GM21723 (cell line): ENCODE measurements around the gene PDRG1.
A peak's percentile ranks its signal among the peaks of the same experiment; 100 is the strongest.
"Not testable (repeated sequence)": the region's sequence is repeated elsewhere in the genome, so short reads cannot be mapped to it uniquely, and the experiment has no call there.

Experiments used
- ATAC-seq: cut with Tn5 transposase; IDR thresholded peaks from one replicate; pipeline ENCODE4 v1.9.1; 2021; ENCODE audit warnings: mild to moderate bottlenecking, moderate library complexity; ENCODE audit not compliant: unreplicated experiment

Gene PDRG1

DNA sequence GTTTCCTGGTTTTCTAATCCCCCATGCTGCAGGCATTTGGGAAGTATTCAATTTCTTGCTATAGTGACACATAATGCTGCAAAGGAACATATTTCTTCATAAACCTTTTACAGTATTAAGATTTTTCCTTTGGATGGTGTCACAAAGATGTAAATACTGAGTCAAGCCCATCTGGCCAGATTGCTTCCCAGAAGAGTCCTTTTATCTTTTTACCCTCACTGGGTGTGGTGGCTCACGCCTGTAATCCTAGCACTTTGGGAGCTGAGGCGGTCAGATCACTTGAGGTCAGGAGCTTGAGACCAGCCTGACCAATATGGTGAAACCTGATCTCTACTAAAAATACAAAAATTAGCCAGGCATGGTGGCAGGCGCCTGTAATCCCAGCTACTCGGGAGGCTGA is 22.2 kb downstream of the PDRG1 start:
- not testable (repeated sequence) for ATAC-seq

DNA sequence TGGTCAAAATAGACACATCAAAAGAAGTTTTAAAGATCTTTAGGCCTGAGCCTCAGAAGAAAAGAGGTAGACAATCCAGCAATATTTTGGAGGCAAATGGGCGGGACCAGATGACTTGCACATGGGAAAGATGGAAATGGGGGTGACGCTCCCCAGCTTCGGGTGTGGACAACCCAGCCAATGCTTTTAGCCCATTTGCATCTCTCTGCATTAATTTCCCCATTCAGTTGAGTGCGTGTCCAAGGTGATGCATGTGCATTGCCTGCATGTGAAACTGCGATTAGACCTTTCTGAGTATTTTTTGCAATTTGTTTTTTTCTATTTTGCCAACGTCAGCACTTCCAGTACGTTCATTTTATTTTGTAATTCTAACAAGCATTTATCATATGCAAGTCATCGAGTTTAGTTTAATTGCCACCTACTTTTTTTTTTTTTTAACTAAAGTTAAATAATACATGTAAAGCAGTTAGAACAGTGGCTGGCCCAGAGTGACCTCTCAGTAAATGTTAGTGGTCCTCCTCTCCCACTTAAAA is 24.2 kb downstream of the PDRG1 start:
- no peak for ATAC-seq

DNA sequence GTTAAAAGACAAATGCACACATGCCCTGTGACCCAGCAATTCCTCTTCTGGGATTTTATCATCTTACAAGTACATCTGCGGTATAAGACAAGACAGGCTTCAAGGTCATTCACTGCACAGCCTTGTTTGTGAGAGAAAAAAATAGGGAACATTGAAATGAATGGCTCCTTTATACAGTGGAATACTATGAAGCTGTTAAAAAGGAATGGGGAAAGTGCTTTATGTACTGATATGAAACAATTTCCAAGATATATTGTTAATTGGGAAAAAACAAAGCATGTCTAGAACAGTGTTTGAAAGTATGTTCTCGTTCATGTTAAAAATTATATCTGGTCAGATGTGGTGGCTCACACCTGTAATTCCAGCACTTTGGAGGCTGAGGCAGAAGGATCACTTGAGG is 25.4 kb downstream of the PDRG1 start:
- no peak for ATAC-seq

DNA sequence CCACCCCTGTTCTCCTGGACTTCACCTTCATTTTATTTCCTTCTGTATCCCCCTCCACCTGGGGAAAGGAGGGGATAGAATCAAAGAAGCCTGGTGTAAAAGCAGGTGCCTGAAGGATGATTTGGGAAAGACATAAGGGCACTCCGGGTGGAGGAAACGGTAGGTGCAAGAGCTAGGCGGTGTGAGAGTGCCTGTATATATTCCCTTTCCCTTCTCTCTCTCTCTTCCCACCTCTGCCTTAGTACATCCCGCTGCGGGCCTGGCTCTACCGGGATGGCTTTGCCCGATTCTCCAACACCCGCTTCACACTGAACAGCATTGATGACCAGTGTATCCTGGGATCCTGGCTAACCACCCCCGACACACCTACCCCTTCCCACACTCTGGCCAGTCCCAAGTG is 26.2 kb downstream of the PDRG1 start:
- no peak for ATAC-seq

DNA sequence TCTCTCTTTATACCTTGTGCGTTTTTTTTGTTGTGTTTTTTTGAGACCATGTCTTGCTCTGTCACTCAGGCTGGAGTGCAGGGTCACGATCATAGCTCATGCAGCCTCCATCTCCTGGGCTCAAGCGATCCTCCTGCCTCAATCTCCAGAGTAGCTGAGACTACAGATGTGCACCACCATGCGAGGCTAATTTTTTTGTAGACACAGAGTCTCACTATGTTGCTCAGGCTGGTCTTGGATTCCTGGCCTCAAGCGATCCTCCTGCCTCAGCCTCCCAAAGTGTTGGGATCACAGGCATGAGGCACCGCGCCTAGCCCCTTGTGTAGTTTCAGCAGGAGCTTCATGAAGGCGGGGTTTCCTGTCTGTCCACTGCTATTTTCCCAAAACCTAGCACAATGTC is 27.3 kb downstream of the PDRG1 start:
- ATAC-seq, result no peak

DNA sequence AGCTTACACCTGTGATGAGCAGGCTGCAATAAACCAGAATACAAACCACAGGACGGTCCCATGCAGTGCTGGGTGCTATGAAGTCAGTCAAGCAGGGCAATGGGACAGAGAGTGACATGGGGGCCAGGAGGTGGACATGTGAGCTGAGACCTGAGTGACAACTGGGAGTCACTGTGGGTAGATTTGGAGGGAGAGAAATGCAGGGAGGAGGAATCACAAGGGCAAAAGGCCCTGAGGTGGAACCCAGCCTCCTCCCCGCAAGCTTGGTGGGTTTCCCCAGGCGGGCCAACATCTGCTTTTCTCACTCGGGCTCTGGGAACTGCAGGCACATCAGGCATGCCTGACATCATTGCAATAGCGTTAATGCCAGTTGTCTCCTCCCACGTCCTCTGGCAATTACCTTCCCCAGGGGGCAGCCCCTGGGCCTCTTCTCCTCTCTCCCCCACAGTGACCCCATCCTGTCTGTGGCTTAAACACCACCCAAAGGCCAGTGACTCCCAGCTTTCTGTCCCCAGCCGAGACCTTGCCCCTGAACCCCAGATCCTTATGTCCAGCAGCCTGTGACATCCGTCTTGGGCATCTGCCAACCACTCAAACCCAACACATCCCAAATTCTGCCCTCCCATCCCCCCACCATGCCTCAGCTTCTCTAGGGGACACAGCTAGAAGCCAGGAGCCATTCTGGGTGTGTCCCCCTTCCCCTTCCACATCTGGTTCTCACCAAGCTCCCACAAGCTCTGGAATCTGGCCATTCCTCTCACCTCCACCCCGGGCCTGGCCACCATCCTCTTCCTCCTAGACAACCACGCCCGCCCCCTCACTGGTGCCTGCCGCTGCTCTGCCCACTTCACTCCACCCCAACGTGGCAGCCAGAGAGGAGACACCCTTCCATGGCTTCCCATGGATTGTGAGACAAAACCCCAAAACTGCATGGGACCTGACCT is 28.2 kb downstream of the PDRG1 start:
- ATAC-seq, result peak; percentile 68

DNA sequence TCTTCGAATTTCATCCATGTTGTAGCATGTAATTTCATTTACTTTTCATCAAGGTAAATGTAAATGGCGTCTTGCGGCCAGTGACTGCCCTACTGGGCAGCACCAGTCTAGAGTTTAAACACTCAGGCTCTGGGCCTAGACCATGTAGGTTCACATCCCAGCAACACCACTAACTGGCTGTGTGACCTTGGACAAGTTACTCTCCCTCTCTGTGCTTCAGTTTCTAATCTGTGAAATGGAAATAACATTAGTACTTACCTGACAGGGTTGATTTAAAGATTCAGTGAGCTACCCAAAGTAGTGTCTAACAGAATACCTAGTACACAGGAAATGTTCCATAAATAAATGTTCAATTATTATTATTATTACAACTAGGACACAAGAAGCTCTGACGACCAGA is 29.3 kb downstream of the PDRG1 start:
- ATAC-seq, result no peak

DNA sequence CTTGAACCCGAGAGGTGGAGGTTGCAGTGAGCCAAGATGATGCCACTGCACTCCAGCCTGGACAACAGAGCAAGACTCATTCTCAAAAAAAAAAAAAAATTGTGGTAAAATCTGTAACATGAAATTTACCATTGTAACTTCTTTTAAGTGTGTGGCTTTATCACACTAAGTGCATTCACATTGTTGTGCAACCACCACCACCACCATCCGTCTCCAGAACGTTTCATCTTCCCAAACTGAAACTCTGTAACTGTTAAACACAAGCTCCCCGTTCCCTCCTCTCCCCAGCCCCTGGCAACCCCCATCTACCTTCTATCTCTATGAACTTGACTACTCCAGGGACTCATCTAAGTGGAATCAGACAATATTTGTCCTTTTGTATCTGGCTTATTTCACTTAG is 29.7 kb downstream of the PDRG1 start:
- ATAC-seq, result no peak

DNA sequence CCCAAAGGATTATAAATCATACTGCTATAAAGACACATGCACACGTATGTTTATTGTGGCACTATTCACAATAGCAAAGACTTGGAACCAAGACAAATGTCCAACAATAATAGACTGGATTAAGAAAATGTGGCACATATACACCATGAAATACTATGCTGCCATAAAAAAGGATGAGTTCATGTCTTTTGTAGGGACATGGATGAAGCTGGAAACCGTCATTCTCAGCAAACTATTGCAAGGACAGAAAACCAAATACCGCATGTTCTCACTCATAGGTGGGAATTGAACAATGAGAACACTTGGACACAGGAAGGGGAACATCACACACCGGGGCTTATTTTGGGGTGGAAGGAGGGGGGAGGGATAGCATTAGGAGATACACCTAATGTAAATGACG is 30.4 kb downstream of the PDRG1 start:
- not testable (repeated sequence) for ATAC-seq

DNA sequence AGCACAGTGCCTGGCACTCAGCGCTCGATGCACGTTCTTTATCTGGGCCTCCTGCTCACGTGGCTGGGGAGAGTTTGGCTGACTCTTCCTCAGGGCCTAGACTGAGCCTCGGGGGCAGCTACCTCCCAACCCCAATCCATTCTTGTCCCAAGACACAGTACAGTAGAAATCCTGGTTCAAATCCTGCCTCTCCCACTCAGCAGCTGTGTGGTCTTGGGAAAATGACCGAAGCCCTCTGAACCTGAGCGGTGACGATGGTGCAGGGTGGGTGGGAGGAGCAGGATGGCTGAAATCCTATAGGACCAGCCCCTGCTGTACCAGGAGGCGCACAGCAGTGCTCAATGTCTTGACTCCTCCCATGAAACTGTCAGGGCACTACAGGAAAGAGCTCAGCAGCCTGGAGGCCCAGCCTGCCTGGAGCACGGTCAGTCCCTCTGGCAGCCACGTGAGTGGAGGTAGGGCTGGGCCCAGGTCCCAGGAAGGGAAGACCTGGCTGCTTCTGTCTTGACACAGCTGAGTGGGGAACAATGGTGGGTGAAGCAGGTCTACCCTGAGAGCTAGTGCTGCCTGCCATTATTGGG is 31.5 kb downstream of the PDRG1 start:
- ATAC-seq, result no peak

DNA sequence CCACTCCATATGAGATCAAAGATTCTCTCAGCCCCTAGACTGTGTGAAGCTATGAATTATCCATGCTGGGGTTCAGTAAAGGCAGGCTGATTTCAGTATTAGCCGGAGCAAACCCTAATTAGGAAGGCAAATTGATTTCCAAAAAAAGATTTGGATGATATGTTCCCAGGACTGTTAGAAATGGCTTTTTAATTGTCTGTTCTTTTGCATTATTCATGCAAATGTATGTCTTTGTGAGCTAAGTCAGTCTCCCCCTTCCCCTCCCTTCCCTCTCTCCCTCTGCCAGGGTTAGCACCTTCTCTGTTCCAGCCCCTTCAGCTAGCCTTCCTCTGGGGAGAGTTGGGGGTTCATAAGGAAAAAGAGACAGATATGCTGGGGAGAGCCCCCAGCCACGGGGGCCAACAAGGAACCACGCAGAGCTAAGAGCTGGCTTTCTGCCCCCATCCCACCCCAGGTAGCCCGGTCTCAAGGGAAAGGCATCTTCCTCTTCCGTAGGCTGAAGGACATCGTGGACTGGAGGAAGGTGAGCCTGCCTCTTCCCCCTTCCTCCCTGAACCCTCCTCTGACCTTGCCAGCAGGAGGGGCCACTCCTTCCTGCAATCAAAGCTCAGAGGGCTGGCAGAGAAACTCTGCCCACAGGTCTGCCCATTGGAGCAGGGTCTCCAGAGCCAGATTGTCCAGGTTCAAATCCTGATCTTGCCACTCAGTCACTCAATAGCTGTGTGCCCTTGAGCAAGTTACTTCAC is 32.3 kb downstream of the PDRG1 start:
- no peak for ATAC-seq

DNA sequence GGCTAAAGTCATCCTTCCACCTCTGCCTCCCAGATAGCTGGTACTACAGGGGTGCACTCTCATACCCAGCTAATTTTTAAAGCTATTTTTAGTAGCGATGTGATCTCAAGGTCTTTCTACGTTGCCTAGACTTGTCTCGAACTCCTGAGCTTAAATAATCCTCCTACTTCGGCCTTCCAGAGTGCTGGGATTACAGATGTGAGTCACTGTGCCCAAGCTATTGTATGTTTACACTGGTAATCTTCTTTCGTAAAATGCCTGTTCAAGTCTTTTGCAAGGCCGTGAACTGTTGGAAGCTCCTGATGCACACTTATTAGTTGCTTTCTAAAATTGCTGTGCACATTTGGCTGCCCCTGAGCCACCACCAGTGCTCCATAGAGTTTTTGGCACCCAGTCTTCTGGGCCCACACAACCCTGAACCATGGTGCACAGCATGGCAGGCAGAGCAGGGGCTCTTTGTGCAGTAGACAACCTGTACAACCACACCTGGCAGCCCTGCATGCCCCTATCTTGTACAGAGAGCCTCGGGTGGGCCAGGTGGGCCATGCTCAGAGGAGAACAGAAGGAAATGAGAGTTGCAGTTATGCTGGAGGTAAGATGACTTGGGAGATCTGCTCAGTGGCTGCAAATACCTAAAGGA is 33.3 kb downstream of the PDRG1 start:
- no peak for ATAC-seq

DNA sequence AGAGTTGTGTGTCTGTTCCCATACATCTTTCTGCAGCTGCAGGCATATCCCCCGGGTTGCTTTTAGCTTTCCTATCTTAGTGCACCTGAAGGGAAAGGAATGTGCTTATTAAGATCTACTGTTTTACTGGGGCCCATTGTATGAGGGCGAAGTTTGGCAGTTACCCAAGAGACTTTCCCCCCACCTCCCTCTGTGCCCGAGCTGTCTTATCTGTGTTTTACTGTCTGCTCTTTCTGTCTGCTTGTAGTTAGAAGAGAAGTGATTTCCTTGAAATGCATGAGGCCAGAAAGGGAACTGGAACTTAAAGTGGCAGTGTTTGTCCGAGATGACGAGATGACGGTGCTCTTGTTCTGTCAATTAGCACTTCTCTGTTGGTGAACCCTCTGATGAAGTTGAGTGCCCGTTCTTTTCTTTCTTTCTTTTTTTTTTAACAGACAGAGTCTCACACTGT is 33.9 kb downstream of the PDRG1 start:
- ATAC-seq, result not testable (repeated sequence)

DNA sequence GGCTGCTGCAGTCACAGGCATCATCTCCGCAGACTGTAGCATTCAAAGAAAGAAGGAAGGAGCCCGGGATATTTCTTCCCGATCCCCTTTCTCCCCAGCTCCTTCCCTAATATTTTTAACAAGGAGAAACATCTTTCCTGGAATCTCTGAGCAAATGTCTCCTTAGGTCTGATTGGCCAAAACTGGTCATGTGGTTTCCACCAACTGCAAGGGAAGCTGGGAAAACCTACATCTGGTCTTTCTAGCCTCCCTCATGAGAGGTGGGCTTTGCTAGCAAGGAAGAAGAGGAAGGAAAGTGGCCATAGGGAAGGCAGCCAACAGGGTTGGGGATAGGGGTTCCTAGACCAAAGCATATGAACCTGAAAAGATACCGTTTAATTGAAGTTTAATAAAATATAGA is 35.1 kb downstream of the PDRG1 start:
- no peak for ATAC-seq

DNA sequence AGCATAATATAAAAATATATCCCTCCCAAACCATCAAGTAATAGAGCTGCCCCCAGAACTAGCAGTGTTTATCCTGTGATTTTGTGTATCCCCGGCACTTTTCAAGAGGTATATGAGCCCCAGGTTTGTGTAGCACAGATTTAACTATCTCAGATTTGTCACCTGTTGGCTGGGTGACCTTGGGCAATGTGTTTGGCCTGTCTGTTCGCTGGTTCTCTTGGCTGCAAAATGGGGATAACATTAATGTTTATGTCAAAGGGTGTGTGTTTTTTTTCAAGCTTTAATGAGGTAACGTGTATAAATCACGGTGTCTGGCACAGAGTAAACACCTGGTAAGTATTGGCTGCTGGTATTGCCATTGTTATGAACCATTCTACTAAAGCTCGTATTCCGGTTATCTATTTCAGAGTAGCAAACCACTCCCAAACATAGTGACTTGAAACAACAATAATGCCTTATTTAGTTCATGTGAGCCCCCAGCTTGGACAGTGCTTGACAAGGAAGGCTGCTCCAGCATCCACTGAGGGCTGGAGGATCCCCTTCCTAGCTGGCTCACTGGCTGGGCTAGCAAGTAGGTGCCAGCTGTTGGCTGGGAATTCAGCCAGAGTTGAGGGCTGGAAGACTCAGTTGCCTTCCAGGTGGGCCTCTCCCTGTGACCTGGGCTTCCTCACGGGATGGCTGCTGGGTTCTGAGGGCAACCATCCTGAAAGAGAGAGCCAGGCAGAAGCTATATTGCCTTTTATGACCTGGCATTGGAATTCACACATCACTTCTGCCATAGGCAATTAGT is 36.2 kb downstream of the PDRG1 start:
- ATAC-seq, result no peak

DNA sequence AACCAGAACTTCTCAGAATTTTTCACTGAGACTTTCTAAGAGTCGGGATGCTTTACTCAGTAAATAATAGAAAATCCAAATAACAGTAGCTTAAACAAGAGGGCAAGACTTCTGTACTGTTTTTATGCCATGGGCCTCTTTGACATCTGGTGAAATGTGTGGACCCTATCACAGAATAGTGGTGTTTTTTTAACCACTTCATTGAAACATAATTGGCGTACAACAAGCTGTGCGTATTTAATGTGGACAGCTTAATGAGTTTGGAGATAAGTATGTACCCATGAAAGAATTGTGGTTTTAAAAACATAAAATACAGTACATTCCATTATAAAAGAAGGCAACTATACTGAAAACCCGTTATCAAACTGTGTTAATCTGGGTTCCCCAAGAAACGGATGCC is 37.7 kb downstream of the PDRG1 start:
- ATAC-seq, result no peak

DNA sequence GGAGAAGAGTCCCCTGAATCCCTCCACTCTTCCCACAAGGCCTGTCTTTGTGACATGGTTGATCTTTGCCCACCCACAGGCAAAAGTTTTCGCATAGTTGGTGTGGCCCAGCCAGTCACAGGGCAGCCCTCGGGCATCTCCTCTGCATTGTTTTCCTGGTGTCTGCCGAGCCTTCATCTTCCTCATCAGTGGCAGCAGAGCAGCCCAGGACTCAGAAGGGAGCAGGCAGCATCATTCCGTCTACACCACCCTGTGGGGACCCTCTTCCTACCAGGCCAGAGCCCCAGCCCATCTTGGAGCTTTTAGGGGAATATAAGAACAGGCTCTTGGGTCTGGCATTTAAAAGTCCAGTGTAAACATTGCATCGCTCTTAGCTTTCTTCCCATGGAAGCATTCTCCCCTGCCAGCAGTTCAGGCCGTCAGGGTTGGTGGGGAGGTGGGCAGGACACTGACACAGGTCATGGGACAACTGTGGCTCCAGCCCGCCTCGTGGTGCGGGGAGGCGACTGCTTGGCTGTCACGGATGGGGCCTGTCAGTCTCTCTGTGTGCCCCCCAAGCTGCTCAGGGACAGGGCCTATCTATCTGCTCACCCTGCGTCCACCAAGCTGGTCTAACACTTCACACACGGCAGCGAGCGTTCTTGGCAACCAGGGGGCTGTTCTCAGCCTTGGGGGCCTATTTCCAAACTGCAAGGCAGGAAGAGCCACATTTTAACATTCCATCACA is 38.3 kb downstream of the PDRG1 start:
- no peak for ATAC-seq

DNA sequence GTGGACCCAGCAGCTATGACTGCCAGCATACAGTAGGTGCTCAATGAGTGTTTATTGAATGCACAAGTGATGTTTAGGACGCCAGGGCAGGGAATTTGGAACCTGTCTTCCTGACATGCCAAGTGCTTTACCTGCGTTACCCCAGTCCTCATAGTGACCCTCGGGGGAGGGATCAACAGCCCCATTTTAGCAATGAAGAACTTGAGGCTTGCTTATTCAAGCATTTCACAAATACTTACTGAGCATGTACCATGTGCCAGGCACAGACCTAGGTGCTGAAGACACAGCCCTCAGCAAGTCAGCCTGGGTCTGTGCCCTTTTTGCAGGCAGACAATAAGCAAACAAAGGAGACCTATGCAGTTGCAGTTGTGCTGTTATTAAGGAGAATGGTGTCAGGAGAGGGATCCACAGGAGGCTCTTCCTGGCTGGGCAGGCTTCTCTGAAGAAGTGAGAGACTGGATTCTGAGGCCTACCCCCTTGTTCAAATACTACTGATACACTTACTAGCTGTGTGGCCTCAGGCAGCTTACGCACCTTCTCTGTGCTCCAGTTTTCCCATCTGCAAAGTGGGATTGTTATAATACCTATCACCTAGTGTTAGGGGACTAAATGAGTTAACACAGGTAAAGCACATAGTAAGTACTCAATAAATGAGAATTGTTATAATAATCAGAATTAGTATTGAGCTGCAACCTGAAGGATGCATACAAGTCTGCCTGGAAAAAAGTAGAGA is 41.6 kb downstream of the PDRG1 start:
- ATAC-seq, result no peak
